HS-5 (cell line): ENCODE results near the gene CDH12.
A peak's percentile ranks its signal among the peaks of the same experiment; 100 is the strongest.

Experiments used
- DNase-seq: peaks from one replicate; pipeline ENCODE4 v3.0.0-alpha.2; 2012; ENCODE audit warnings: low read depth

CDH12 gene

GRCh38 chr5:21820527-21820926 is 1032.6 kb downstream of the CDH12 start:
- no peak for DNase-seq

- DNase-seq: no peak
These were observed 1034.8 kb downstream of the CDH12 start for GRCh38 chr5:21818370-21818720.

GRCh38 chr5:21817668-21818369 is 1035.3 kb downstream of the CDH12 start:
- no peak for DNase-seq

- DNase-seq: no peak
These were observed 1042.3 kb downstream of the CDH12 start for GRCh38 chr5:21810737-21811316.

- no peak for DNase-seq
These were observed 1043.5 kb downstream of the CDH12 start for GRCh38 chr5:21809611-21810010.

GRCh38 chr5:21807953-21808352 is 1045.2 kb downstream of the CDH12 start:
- DNase-seq: no peak

- DNase-seq: peak; percentile 80
These were observed 1046.2 kb downstream of the CDH12 start for GRCh38 chr5:21806943-21807342.

GRCh38 chr5:21806271-21806670 is 1046.9 kb downstream of the CDH12 start:
- DNase-seq: no peak

- no peak for DNase-seq
These were observed 1050.2 kb downstream of the CDH12 start for GRCh38 chr5:21802869-21803490.

- no peak for DNase-seq
These were observed 1051.0 kb downstream of the CDH12 start for GRCh38 chr5:21802100-21802499.

GRCh38 chr5:21792748-21793147 is 1060.4 kb downstream of the CDH12 start:
- no peak for DNase-seq

GRCh38 chr5:21791304-21791703 is 1061.8 kb downstream of the CDH12 start:
- DNase-seq: peak; percentile 61

GRCh38 chr5:21784487-21784886 is 1068.7 kb downstream of the CDH12 start:
- DNase-seq: no peak

GRCh38 chr5:21783074-21783679 is 1070.0 kb downstream of the CDH12 start:
- DNase-seq: no peak

GRCh38 chr5:21776466-21776865 is 1076.7 kb downstream of the CDH12 start:
- no peak for DNase-seq

GRCh38 chr5:21774801-21775200 is 1078.3 kb downstream of the CDH12 start:
- DNase-seq: peak; percentile 65

GRCh38 chr5:21774281-21774680 is 1078.9 kb downstream of the CDH12 start:
- DNase-seq: no peak

- no peak for DNase-seq
These were observed 1079.7 kb downstream of the CDH12 start for GRCh38 chr5:21773456-21773855.

- no peak for DNase-seq
These were observed 1087.7 kb downstream of the CDH12 start for GRCh38 chr5:21765406-21765805.

GRCh38 chr5:21739096-21739495 is 1114.0 kb downstream of the CDH12 start:
- DNase-seq: no peak

- DNase-seq: no peak
These were observed 1129.6 kb downstream of the CDH12 start for GRCh38 chr5:21723500-21723899.

GRCh38 chr5:21711866-21712758 is 1141.0 kb downstream of the CDH12 start:
- DNase-seq: peak; percentile 28
